Measurements from ENCODE around the gene IRF9.

Gene IRF9

DNA sequence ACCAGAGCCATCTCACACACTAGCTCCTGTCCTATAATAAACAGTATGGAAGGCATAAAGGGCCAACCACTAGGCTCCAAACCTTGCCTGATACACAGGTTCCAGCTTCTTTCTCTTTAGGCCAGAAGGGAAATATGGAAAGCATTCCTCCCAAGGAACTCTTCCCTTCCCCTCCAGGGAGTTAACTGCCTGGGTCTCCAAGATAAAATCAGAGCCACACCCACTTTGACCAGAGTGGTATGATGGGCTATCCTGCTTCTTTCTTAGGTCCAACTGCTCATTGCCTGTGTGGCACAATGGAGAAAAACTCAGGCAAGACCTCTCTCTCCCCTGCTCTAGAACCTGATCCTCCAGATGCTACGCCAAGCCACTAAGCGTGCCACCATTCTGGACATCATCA, 46.6 kb downstream of the IRF9 start:
- H3K27me3 ChIP-seq (ENCODE audit: insufficient read depth, insufficient read length) = no peaks in the 10 kb centered on the region
- no peak for DNase-seq (ENCODE audit: low read depth, low spot score)
- TF ChIP-seq ZNF274 (IDR thresholded peaks at IDR 0.05; ENCODE audit: low read depth, low read length) (no peak), YY1 (IDR thresholded peaks at IDR 0.05; ENCODE audit: insufficient read depth, insufficient read length) (no peak), SUZ12 (IDR thresholded peaks at IDR 0.05; ENCODE audit: extremely low read depth, insufficient read depth, insufficient read length) (no peak)
- no peaks in the 10 kb centered on the region for H3K9me3 ChIP-seq (ENCODE audit: insufficient read depth, low read length)
- H3K9ac ChIP-seq (ENCODE audit: insufficient read length, low read depth) = no peak overlapping the region
- H3K36me3 ChIP-seq (ENCODE audit: insufficient read depth, insufficient read length, low read length) = peaks cover 64% of the 10 kb centered on the region
- H3K4me1 ChIP-seq (ENCODE audit: insufficient read depth, insufficient read length) = peaks cover 2% of the 10 kb centered on the region
- H3K4me3 ChIP-seq (ENCODE audit: insufficient read length, low read depth) = no peak overlapping the region

DNA sequence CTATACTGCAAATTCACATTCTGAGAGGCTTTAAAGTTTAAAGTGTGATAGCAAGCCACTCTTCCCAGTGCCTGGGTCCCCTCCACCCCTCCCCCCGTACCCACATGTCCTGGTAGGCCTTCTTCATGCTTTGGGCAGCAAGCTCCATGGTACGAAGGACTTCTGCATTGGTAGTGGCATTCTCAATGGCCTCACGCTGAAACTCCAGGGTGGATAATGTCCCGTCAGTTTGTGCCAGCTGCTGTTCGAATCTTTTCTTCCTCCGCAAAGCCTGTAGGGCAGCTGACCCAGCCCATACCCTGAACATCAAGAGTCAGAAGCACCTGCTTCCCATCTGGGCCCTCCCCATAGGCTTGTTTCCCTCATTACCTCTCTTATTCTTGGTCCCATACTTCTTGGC, 50.2 kb downstream of the IRF9 start:
- Histone ChIP-seq H3K9me3 (ENCODE audit: insufficient read depth, low read length) (no peaks in the 10 kb centered on the region), H3K4me3 (ENCODE audit: insufficient read length, low read depth) (no peak overlapping the region), H3K27me3 (ENCODE audit: insufficient read depth, insufficient read length) (no peaks in the 10 kb centered on the region), H3K9ac (ENCODE audit: insufficient read length, low read depth) (no peak overlapping the region), H3K4me1 (ENCODE audit: insufficient read depth, insufficient read length) (peaks cover 2% of the 10 kb centered on the region), H3K36me3 (ENCODE audit: insufficient read depth, insufficient read length, low read length) (peaks cover 63% of the 10 kb centered on the region)
- no peak for TF ChIP-seq SUZ12 (IDR thresholded peaks at IDR 0.05; ENCODE audit: extremely low read depth, insufficient read depth, insufficient read length)
- no peak for TF ChIP-seq ZNF274 (IDR thresholded peaks at IDR 0.05; ENCODE audit: low read depth, low read length)
- TF ChIP-seq YY1 (IDR thresholded peaks at IDR 0.05; ENCODE audit: insufficient read depth, insufficient read length) = no peak
- no peak for DNase-seq (ENCODE audit: low read depth, low spot score)

DNA sequence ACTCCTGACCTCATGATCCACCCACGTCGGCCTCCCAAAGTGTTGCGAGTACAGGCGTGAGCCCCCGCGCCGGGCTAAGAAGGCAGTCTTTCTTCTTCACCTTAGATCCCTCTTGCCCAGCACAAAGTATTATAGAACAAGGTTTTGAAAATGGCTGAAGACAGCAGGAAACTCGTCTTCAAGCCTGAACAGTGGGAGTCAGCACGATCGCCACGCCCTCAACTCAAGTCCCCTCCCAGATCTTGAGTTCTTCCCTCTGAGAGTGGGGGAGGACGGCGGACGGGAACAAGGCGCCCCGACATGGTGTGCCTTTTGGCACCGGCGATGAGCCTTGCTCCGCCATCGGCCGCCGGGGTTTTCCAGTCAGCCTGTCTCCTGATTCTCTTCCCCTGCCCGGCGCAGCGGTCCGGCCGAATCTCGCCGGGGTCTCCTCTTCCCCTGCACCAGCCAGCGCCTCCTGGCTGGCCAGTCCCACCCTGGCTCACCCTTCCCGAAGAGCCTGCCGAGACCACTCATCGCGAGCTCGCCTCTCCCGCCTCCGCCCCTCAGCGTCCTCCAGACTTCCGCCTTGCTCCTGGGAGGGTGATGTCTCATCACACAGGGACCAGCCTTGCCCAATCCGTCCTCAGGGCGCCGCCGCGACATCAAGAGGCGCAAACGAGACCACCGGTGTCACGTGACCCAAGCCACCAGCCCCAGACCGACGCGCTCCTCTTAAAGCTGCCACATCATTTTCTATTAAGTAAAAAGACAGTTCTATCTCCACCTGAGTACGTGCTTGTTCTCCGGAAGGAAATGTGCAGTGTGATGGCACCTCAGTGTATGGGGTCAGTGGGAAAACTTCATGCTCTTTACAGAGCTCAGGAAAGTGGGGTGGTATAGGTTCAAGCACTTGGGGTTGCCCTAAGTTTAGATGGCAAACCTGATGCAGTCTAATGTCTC, 52.1 kb downstream of the IRF9 start, which contains the start of gene CHMP4A:
TSS of gene CHMP4A (minus strand) at position 565 of the 942 bp plus-strand sequence. CDS start at position 516, 49 bp downstream.
- H3K36me3 ChIP-seq (ENCODE audit: insufficient read depth, insufficient read length, low read length) = peaks cover 55% of the 10 kb centered on the region
- peak; percentile 90 for DNase-seq (ENCODE audit: low read depth, low spot score)
- H3K9me3 ChIP-seq (ENCODE audit: insufficient read depth, low read length) = no peaks in the 10 kb centered on the region
- no peak for TF ChIP-seq SUZ12 (IDR thresholded peaks at IDR 0.05; ENCODE audit: extremely low read depth, insufficient read depth, insufficient read length)
- no peak for TF ChIP-seq YY1 (IDR thresholded peaks at IDR 0.05; ENCODE audit: insufficient read depth, insufficient read length)
- TF ChIP-seq ZNF274 (IDR thresholded peaks at IDR 0.05; ENCODE audit: low read depth, low read length) = no peak
- H3K9ac ChIP-seq (ENCODE audit: insufficient read length, low read depth) = peak within 1 kb of the TSS; percentile 93
- H3K4me1 ChIP-seq (ENCODE audit: insufficient read depth, insufficient read length) = no peaks in the 10 kb centered on the region
- H3K4me3 ChIP-seq (ENCODE audit: insufficient read length, low read depth) = peak within 1 kb of the TSS; percentile 88
- H3K27me3 ChIP-seq (ENCODE audit: insufficient read depth, insufficient read length) = no peaks in the 10 kb centered on the region

DNA sequence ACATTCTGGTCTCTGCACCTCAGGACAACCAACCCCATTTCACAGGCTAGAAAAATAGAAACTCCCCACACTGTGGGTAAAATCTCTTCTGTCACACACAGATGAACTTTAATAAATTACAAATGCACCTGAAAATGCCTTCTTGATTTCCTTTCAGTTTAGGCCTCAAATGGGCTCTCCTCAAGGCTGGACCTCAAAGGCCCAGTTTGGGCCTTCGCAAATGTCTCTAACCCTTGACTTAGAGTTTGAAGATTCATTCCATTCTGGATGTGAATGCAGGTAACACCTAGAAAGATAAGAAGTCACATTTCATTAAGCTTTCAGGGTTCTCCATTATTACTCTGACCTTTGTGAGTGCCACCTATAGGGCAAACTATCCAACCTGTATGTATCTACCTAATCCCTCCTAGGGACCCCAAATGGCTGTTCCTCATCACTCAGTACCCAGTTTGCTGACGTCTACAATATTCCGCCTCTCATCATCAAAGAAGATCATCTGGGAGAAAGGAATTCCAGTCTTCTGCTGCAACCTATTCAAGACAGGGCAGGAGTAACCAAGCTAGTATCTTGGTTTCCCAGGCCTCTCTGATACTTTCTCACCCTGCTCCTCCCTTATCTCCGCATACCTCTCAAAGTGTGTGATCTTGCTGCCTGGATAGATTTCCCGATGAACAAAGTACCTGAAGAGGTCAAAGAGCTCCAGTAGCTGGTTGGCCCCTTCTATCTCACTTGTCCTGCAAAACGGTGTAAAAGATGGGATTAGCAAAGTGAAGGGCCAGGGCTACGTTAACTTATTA, 53.0 kb downstream of the IRF9 start:
- no peaks in the 10 kb centered on the region for H3K4me1 ChIP-seq (ENCODE audit: insufficient read depth, insufficient read length)
- peaks cover 50% of the 10 kb centered on the region for H3K36me3 ChIP-seq (ENCODE audit: insufficient read depth, insufficient read length, low read length)
- TF ChIP-seq SUZ12 (IDR thresholded peaks at IDR 0.05; ENCODE audit: extremely low read depth, insufficient read depth, insufficient read length) (no peak), YY1 (IDR thresholded peaks at IDR 0.05; ENCODE audit: insufficient read depth, insufficient read length) (no peak), ZNF274 (IDR thresholded peaks at IDR 0.05; ENCODE audit: low read depth, low read length) (no peak)
- H3K9me3 ChIP-seq (ENCODE audit: insufficient read depth, low read length) = no peaks in the 10 kb centered on the region
- peak overlapping the region; percentile 93 for H3K9ac ChIP-seq (ENCODE audit: insufficient read length, low read depth)
- H3K27me3 ChIP-seq (ENCODE audit: insufficient read depth, insufficient read length) = no peaks in the 10 kb centered on the region
- H3K4me3 ChIP-seq (ENCODE audit: insufficient read length, low read depth) = no peak overlapping the region
- no peak for DNase-seq (ENCODE audit: low read depth, low spot score)

DNA sequence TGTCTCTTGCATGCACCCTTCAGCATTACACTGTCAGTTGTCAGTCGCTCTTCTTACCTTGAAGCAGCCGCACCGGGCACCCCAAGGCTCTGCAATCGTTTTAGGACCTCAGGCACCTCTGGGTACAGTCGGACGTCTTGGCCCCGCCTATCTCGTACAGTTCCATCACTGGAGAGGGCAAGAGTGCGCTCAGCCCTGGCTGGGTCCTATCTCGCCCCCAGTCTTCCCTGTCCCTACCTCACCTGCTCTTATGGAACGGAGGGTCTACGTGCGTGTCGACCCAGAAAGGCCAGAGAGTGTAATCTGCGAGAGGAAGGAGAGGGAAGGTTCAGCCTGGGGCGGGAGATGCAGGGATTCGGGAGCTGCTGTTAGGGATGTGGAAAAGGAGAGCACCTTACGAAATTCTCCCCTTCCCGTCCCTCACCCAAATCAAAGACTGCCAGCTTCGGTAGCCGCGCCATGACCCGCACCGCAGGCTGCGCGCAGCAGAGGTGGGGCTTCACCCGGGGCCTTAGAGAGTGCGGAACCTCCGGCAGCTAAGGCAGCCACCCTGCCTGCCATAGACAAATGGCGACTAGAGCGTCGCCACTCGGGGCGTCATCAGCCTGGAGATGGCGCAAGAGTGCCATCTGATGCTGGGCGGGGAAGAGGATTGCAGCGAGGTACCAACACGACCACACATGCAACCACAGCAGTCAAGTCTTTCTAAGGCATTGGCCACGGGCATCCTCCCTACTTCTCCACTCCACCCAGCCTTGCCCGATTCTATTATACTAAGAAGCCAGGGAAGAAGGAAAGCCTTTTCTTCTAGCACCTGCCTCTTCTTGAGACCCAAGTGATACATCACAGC, 54.7 kb downstream of the IRF9 start, which contains the start of gene MDP1:
TSS of gene MDP1 (minus strand) at position 572 of the 850 bp plus-strand sequence. CDS start at position 461, 111 bp downstream.
- H3K4me3 ChIP-seq (ENCODE audit: insufficient read length, low read depth) = peak within 1 kb of the TSS; percentile 87

More for the DNA sequence above, 54.7 kb downstream of the IRF9 start, which contains the start of gene MDP1:
- TF ChIP-seq SUZ12 (IDR thresholded peaks at IDR 0.05; ENCODE audit: extremely low read depth, insufficient read depth, insufficient read length) (no peak), YY1 (IDR thresholded peaks at IDR 0.05; ENCODE audit: insufficient read depth, insufficient read length) (peak; percentile 37)
- H3K27me3 ChIP-seq (ENCODE audit: insufficient read depth, insufficient read length) = no peaks in the 10 kb centered on the region
- peak within 1 kb of the TSS; percentile 94 for H3K9ac ChIP-seq (ENCODE audit: insufficient read length, low read depth)
- H3K9me3 ChIP-seq (ENCODE audit: insufficient read depth, low read length) = no peaks in the 10 kb centered on the region
- peak; percentile 84 for DNase-seq (ENCODE audit: low read depth, low spot score)
- peaks cover 33% of the 10 kb centered on the region for H3K36me3 ChIP-seq (ENCODE audit: insufficient read depth, insufficient read length, low read length)
- no peaks in the 10 kb centered on the region for H3K4me1 ChIP-seq (ENCODE audit: insufficient read depth, insufficient read length)
